ENCODE data around the gene TGFB1. TPM values are rescaled to one million over a fixed set of nuclear protein-coding genes. Genes with fewer than 3 reads are reported as not detected.

The TGFB1 gene
- total and polyA plus RNA-seq, 2 of the 13 experiments (the other 11 are each of a cell fraction or from before 2014, with no cell fraction given), result 4.1 to 5.4 TPM

DNA sequence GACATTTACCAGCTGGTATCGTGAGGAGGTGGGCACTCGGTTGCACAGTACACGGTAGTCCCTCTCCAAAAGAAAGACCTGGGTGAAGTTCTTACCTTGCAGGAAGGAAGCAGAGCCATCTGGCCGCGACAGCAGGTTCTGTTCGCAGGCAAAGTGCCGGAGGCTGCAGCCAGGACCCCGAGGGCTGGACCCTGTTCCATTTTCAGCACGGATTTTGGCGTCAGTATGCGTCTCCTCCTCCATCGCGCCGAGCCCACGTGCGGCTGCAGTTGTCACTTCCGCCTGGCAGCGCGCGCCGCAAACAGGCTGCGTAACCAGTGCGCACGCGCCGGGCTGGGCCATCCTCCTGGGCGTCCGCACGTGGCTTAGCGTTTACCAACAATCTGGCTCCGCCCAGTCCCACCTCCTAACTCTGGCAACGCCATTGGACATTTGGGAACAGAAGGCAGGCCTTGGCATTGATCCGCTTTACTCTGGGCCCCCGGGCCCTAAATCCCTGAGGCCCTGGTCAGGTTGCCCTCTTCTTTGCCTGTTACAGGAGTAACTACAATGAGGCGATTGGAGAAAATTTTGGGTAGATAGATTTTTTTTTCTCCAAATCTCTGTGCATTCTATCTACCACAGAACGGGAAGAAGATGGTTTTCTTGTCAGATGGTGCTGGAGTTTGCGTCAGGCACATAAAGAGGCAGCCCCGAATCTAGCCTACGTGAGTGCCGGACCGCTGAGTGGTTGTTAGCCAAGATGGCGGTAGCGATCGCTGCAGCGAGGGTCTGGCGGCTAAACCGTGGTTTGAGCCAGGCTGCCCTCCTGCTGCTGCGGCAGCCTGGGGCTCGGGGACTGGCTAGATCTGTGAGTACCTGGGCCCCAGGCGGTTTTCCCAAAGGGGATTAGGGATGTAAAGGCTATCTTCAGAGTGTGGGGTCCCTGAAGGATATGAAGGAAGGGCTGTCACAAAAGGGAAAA is 43.6 kb upstream of the TGFB1 start, which contains the start of the genes BCKDHA and EXOSC5 (continued):
- TF ChIP-seq ZNF512B (CRISPR knock-in tag; IDR thresholded peaks at IDR 0.05; ENCODE audit: borderline replicate concordance) (no peak), GATAD1 (CRISPR knock-in tag; IDR thresholded peaks at IDR 0.05) (peak; percentile 92), GLI4 (CRISPR knock-in tag; IDR thresholded peaks at IDR 0.05; ENCODE audit: borderline replicate concordance) (no peak; the same call in 1 of the 2 replicates), ZNF138 (CRISPR knock-in tag; IDR thresholded peaks at IDR 0.05; ENCODE audit: low read depth) (0 out of 2 replicates have a peak, but pooled peaks have one; percentile 35), ZNF251 (CRISPR knock-in tag; IDR thresholded peaks at IDR 0.05) (no peak), ZBTB43 (CRISPR knock-in tag; conservative IDR thresholded peaks at IDR 0.05) (peak; percentile 62), ZEB1 (IDR thresholded peaks at IDR 0.05; ENCODE audit: insufficient replicate concordance, low read depth) (no peak), SAP130 (CRISPR knock-in tag; IDR thresholded peaks at IDR 0.05; ENCODE audit: low read depth) (peak; percentile 100), SRY (CRISPR knock-in tag; IDR thresholded peaks at IDR 0.05) (no peak; the same call in 1 of the 2 replicates), GATAD2A (CRISPR knock-in tag; IDR thresholded peaks at IDR 0.05) (no peak), ZBTB8A (CRISPR knock-in tag; IDR thresholded peaks at IDR 0.05; ENCODE audit: borderline replicate concordance, low read depth) (no peak), PHF5A (CRISPR knock-in tag; IDR thresholded peaks at IDR 0.05; ENCODE audit: low read depth, unreplicated experiment) (no peak), ZBTB4 (CRISPR knock-in tag; IDR thresholded peaks at IDR 0.05; ENCODE audit: borderline replicate concordance) (no peak), SCMH1 (CRISPR knock-in tag; IDR thresholded peaks at IDR 0.05; ENCODE audit: borderline replicate concordance) (no peak), GATA4 (IDR thresholded peaks at IDR 0.05; ENCODE audit: borderline replicate concordance, low read depth) (no peak), ZNF232 (CRISPR knock-in tag; IDR thresholded peaks at IDR 0.05; ENCODE audit: borderline replicate concordance) (peak; percentile 83), MAF1 (CRISPR knock-in tag; IDR thresholded peaks at IDR 0.05; ENCODE audit: borderline replicate concordance) (peak; percentile 90), NFE2 (CRISPR knock-in tag; IDR thresholded peaks at IDR 0.05) (no peak)
- TF ChIP-seq, protein P1, sequence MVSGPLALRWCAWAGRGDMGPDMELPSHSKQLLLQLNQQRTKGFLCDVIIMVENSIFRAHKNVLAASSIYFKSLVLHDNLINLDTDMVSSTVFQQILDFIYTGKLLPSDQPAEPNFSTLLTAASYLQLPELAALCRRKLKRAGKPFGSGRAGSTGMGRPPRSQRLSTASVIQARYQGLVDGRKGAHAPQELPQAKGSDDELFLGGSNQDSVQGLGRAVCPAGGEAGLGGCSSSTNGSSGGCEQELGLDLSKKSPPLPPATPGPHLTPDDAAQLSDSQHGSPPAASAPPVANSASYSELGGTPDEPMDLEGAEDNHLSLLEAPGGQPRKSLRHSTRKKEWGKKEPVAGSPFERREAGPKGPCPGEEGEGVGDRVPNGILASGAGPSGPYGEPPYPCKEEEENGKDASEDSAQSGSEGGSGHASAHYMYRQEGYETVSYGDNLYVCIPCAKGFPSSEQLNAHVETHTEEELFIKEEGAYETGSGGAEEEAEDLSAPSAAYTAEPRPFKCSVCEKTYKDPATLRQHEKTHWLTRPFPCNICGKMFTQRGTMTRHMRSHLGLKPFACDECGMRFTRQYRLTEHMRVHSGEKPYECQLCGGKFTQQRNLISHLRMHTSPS (CRISPR knock-in tag; IDR thresholded peaks at IDR 0.05; ENCODE audit: low read depth), result no peak

Data from HepG2 (cell line).